GM21737 (cell line): Measurements from ENCODE around the gene MLX.
"Not testable (repeated sequence)": the region's sequence is repeated elsewhere in the genome, so short reads cannot be mapped to it uniquely, and the experiment has no call there.

Experiments
- ATAC-seq: cut with Tn5 transposase; IDR thresholded peaks from one replicate; pipeline ENCODE4 v1.9.1; 2021; ENCODE audit warnings: mild to moderate bottlenecking, moderate library complexity; ENCODE audit not compliant: unreplicated experiment

MLX gene

DNA sequence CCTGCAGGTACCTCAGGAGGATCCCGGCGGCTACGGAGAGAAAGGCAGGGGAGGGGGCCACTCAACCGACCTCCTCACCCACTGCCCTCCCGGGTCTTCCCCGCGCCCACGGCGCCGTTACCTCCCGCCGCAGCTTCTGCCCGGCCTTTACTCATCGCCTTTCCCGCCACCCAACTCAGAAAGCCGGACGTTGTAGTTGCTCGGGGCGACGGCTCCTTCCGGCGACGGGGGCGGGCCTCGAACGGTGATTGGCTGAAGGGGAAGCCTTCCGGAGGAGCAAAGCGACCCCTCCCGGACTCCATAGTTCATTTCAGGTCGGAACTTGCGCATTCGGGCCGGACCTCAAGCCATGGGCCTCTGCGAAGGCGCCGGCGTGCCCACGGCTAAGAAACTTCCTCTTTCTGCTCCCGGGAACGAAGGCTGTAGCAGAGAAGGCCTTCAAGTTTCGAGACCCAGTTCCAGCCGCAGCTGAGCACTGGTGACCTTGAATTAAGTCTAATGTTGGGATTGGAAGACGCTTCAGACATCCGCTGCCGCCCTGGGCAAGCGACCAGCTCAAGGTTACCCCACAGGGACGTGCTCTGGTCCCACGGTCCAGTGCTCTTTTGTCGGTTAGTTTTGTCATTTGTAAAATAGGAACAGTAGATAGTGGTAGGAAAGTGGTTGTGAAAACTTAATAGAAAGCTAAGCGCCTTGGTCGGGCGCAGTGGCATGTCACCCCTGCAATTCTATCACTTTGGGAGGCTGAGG lies 10.8 kb downstream of the MLX start, which contains the start of gene PSMC3IP:
Gene PSMC3IP (minus strand): TSS at position 198 of the 750 bp plus-strand sequence. CDS start 43 bp downstream, at position 155.
- peak; percentile 59 for ATAC-seq

DNA sequence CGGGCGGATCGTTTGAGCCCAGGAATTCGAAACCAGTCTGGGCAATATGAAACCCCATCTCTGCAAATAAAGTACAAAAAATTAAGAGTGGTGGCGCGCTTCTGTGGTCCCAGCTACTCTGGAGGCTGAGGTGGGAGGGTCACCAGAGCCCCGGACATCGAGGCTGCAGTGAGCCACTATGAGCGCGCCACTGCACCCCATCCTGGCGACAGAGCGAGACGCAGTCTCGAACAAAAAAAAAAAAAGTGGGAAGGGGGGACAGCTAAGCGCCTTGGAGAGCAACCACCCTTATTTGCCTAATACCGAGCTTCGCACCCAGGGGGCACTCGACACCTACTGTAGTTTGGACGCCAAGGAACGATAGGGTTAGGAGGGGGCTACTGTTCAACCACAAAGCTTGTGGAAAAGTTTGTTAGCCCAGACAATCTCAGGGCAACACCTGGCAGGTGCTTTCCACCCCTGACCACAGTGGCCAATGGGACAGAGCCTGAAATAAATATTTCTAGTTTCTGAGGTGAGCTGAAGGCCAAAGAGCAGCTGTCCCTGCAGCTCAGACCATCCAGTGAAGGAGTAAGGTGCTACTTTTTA lies 11.5 kb downstream of the MLX start:
- peak; percentile 59 for ATAC-seq

DNA sequence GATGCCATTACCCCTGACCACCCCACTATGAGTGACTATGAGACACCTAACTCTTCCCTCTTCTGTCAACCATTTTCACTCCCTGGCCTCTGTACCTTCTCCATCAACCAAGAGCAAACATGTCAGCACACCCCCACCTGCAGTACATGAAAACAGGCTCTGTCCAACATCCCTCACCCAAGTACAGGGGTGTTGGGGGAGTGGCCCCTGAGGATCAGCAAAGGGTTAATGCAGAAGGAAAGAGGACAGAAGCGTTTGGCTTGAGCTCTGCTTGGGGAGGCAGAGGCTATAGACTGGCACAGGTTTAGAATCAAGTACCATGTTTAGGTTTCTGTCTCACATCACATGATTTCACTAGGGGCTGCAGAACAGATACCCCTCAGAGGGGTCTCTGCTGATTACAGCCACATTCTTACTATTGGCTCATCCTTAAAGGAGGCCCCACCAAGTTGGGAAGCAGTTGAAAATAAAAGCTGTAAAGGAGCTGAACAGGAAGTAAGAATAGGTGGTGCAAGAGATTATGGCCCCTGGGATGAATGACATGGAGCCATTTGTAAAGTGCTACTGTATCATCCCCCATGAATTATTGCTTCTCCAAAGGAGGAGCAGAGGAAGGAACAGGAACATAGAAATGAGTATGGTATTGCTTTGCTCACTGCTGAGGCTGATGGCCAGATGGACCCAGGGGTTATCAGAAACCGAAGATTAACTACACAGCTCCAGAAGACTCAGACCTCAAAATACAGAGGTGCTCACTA lies 13.1 kb downstream of the MLX start:
- ATAC-seq: no peak

DNA sequence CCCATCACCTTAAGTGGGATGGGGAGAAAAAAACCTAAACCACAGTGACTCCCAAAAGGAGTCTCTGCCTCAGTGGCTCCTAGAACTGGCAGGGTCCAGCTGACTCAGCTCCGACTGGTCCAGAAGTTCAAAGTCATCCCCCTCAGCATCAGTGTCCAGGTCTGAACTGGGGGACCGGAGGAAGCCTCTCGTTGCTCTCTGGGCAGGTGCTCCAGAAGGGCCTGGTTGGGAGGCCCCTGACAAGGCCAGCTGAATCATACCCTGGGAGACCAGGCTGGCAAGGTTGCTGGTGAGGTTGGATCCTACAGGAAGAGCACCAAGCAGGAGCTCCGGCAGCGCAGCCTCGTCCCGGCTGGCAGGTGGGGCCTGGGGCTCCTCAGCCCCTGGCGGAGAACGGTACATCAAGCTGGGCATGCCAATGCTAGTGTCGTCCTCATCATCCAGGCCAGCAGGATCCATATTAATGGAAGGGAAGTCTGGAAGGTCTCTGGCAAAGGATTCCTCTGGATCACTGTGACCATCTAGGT lies 14.9 kb downstream of the MLX start:
- ATAC-seq: no peak

DNA sequence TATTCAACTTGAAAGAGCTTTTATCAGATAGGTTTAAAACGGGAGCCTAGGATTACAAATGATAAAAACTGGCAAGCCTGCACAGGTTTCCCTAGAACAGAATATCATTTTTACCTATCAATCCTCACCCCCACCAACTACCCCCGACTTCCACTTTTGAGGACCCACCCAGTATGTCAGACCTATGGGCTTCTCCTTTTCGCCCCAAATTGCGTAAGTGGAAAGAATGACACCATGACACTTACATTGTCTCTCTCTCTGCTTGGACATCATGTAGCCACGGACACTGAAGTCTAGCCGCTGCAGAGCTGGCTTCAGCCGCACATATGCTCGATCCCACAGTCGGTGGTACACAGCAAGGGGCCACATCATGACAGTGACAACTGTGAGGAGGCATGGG lies 18.0 kb downstream of the MLX start:
- ATAC-seq: no peak

DNA sequence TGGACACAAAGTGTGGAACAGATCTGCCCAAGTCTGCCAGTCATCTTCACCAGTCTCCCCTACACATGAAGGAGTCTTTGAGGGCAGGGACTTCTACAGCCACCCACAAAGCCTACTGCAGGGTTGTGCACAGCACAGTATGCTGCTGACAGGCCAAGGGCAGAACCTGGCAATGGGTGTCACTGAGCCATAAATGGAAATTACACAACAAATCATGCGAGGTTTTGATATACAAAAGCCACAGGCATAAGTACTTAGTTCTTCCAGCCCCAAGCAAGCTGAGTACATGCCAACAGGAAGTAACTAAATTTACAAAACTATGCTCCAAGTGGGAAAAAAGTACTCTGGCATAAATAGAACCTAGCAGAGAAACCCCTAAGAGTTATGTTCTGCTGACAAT lies 18.5 kb downstream of the MLX start:
- no peak for ATAC-seq

DNA sequence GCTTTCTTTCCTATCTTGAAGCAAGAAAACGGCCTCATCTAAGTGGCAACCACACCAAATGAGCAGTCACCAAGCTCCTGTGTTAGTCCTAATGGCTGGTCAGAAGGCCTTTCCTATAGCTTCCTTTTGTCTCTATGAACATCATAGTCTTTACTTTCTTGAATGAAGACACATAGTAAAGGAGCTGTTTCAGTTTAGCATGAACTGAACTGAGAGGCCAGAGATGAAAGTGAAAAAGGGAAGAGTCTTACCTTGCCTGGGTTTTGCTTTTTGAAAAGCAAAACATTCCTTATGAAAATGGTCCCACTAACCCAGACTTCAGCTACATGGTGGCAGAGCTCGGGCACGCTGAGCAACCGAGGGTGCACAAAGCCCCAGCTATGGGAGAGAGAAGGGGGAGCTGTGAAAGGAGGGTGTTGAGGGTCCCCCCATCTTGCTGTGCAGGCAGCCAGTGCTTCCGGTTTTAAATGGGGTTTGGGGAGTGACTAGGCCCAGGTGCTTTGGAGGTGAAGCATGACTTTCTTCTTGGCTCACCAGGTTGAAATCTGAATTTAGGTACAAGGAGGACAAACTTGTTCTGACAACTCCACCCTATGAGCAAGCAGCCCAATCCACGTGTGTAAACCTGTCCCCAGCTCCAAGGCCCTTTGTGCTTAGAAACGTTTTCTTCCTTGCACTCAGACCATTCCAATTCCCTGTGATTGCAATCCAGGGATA lies 19.8 kb downstream of the MLX start:
- peak; percentile 55 for ATAC-seq

DNA sequence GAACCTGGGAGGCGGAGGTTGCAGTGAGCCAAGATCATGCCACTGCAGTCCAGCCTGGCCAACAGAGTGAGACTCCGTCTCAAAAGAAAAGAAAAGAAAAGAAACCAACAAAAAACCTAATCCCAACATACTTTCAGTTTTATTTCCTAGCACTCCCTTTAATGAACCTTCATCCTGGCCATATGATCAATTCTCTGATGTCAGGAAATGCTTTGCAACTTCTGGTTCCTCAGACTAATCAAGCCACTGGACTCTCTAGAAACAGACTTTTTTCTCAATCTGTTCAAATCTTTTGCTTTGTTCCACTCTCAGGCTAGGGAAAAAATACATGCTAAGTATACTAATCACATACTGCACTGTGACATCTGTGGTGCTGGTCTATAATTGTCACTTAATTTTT lies 24.0 kb downstream of the MLX start:
- no peak for ATAC-seq

DNA sequence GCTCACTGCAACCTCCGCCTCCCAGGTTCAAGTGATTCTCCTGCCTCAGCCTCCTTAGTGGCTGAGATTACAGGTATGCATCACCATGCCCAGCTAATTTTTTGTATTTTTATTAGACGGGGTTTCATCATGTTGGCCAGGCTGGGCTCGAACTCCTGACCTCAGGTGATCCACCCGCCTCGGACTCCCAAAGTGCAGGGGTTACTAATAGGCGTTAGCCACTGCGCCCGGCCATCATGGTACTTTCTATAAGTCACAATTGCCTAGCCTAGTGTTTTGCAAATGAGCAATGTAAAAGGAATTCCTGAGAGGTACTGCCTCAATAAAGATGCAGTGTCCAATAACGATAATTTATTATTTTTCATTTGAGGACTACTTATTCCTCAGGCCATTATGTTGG lies 24.5 kb downstream of the MLX start:
- no peak for ATAC-seq

DNA sequence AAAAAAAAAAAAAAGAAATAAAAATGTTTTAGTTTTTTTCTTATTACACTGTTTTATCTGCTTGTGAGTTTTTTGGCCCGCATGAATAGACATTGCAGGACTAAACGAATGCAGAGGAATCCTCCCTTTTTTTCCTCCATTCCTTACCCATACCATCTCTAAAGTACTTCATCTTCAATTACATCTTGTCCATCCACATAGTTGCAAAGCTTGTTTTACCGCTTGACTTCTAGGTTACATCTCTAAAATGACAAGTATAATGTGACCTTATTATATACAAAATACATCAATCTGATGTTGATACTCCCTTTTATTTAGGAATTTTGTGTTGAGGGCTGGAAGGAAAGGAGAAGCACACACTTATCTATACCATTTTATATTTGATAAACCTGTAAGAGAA lies 29.5 kb downstream of the MLX start:
- no peak for ATAC-seq

DNA sequence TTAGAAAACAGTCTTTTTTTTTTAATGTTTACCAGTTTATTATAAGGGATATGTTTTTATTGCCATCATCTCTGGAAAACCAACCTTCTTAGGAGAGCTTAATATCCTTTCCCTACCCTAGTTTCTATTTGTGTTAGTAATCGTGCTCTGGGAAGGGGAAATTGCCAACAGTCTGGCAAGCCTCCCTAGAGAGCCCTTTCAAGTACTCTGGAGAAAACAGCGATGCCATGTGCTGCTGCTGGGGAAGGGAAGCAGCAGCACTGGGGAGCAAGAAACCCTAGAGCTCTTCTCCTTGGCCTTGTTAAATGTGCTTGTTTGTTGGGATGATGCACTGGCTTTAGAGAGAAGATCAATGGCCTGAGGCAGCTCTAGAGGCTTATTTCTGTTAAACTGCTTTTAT lies 32.0 kb downstream of the MLX start:
- no peak for ATAC-seq

DNA sequence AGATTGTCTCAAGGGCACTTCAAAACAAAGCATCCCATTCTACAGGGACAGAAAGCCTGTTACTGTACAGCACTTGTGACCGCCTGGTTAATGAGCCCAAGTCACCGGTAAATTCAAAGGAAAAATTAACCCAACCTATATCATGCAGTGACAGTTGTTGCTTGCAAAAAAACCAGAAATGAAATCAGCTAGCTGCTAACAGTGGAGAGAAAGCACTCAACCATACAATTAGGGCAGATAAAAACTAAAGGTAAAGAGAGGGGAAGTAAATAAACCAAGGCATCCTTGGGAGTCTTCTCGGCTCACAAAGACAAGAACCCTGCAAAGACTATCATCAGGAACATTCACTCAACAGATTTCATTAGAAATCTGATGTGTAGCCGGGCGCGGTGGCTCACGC lies 36.4 kb downstream of the MLX start:
- no peak for ATAC-seq

DNA sequence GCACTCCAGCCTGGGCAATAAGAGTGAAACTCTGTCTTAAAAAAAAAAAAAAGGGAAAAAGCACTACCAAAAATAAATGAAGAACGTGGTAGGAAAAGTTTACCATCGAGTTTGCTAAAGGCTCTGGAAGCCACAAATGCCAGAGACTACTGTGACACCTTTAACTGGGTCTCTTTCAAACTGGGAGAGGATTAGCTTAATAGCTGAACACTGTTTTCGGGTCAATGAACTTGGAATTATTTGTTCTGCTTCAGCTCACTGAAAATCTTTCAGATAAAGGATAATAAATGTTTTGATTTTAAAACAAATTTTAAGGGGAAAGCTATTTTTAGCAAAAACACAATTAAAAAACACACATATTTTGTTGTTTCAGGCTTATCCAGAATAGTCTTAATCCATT lies 40.9 kb downstream of the MLX start:
- no peak for ATAC-seq

DNA sequence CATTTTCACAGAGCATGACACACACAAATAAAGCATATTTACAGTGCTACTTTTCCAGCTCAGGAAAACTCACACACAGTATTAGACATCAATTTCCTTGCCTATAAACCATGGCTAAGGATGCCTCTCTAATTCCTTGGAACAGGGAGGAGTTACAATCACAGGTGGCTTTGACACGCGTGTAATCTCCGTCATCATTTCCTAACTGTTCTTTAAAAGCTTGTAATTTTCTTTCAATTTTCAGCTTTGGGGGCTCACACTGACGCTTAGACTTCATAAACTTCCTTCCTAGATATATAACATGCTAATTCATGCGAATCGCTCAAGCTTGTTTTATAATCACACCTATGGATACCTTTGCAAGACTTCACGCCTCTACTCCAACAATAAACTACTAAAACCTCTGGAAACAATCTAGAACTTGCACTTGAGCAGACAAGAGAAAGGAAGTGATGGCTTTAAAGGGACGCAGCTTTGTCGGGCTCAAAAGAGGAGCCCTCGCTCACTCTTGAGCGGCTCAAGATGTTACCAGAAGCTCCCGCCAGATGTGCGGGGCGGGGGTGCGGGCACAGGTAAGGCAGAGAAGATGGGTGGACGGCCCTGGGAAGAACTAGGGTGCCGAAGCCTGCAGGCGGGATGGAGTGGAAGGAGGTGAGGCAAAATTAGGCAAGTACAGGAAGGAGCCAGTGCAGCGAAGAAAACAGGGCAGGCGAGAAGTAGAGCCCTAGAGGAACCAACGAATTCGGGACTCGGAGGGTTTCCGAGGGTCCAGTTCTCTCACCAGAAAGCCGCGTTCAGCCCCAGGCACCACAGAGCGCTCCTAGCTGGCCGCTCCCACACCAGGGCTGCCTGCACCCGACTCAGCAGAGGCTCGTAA lies 41.6 kb downstream of the MLX start:
- peak; percentile 34 for ATAC-seq

DNA sequence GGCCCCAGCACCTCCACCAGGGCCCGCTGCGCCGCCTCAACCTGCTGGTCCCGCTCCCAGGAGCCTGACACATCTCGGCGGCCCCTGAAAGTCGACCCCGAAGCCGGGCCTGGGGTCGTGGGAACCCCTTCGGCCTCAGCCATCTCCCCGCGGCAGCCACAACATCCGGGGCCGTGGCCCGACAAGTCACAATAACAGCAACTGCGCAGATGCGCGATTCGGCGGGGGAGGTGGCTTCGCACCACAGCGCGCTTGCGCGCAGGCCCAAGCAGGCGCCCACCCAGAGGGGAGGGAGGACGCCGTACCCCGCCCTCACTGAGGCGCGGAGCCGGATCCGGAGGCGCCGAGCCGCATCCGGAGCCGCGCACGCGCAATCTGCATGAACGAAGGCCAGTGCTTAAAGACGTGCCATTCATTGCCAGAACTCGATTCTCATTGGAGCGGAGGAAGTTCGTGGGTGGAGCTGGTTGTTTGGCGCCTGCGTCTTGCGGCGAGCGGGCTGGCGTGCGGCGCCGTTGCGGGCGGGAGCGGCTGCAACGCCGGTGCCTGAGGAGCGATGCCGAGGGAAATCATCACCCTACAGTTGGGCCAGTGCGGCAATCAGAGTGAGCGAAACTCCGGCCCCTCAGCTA lies 42.4 kb downstream of the MLX start, which contains the start of the genes RETREG3 and TUBG1:
Gene RETREG3 (minus strand): TSS at position 193 of the 632 bp plus-strand sequence. CDS start 50 bp downstream, at position 143.
Gene TUBG1 (plus strand): TSS at position 502 of the 632 bp plus-strand sequence. CDS start 55 bp downstream, at position 557.
- ATAC-seq: peak; percentile 74

DNA sequence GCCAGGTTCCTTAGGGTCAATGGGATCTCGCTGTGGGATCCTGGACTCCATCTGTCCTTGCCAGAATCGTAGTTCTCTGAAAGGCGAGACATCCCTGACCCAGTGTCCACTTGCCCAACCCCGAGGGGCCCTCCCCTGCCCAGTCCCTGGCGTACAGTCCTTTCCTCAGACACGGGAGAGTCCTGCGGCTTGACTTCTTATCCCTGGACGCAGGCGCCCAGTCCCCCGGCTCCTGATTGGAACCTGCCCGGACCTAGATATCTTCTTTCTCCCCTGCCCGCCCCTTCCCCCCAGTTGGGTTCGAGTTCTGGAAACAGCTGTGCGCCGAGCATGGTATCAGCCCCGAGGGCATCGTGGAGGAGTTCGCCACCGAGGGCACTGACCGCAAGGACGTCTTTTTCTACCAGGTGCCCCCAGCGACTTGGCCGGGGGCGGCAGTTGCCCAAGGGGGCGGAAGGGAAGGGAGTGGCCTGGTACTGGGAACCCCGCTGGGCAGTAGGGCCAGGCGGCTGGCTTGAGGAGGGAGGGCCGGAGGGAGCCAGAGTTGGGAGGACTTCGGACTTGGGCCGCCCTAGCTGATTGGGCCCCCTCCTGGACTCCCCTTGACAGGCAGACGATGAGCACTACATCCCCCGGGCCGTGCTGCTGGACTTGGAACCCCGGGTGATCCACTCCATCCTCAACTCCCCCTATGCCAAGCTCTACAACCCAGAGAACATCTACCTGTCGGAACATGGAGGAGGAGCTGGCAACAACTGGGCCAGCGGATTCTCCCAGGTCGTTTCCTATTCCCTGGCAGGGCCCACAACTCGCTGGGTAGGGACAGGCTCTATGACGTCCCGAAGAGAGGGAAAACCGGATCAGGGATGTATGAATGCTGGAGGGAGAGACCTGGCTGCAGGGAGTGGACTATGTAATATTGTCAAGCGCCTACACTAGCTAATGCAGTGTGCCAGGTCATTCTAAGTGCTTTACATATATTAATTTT lies 43.2 kb downstream of the MLX start:
- not testable (repeated sequence) for ATAC-seq

DNA sequence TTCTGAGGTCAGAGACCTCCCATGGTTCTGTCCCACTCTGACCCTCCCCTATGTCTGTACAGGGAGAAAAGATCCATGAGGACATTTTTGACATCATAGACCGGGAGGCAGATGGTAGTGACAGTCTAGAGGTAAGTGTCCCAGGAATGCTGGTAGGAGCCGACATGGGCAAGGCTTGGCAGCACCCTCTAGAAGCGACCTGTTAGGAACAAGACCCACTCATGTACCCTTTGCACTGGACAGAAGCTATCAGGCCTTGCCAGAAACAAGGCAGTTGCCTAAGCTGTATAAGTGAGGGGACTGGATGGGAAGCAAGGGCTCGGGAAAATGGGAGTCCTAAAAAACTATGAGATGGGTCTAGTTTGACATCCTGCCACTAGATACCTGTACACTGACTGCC lies 45.1 kb downstream of the MLX start:
- no peak for ATAC-seq

DNA sequence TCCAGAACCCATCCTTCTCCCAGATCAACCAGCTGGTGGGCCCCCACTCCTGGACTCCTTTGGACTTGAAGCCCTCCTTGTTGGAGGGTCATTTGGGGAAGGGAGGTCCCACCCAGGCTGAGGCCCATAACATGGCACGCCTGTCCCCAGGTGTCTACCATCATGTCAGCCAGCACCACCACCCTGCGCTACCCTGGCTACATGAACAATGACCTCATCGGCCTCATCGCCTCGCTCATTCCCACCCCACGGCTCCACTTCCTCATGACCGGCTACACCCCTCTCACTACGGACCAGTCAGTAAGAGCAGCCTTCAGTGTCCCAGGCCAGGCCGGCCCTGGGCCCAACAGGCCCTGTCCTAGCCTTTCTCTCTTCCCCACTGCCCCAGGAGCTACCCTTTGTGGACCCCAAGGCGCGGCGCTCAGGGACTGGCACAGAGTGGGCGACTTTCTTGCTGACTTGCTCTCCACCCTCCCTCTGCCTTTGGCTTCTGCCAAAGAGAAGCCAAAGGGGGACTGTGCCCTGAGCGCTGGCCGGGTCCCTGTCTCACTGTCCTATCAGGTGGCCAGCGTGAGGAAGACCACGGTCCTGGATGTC lies 46.9 kb downstream of the MLX start:
- ATAC-seq: no peak
